Tibial nerve (tissue), 3 donors: ENCODE results near the gene AURKA.

ENCODE experiments used
- POLR2A ChIP-seq, 2 donors: fragments of 450-650 bp; IDR thresholded peaks; one replicate each; pipeline ENCODE4 v1.6.1; 2017; ENCODE audit warnings: antibody characterized with exemption in 2 of 2, mild to moderate bottlenecking in 2 of 2, moderate library complexity in 2 of 2
- TF ChIP-seq, protein P1 (sequence below), 5 experiments: fragments of 200-600 bp in 3 of 5; fragments of 450-650 bp in 2 of 5; sonication (generic) in 3 of 5; IDR thresholded peaks; one replicate each; pipeline ENCODE4 v1.5.1; 2016 to 2019; ENCODE audit warnings: antibody characterized with exemption in 5 of 5, mild to moderate bottlenecking in 3 of 5, moderate library complexity in 2 of 5

DNA sequence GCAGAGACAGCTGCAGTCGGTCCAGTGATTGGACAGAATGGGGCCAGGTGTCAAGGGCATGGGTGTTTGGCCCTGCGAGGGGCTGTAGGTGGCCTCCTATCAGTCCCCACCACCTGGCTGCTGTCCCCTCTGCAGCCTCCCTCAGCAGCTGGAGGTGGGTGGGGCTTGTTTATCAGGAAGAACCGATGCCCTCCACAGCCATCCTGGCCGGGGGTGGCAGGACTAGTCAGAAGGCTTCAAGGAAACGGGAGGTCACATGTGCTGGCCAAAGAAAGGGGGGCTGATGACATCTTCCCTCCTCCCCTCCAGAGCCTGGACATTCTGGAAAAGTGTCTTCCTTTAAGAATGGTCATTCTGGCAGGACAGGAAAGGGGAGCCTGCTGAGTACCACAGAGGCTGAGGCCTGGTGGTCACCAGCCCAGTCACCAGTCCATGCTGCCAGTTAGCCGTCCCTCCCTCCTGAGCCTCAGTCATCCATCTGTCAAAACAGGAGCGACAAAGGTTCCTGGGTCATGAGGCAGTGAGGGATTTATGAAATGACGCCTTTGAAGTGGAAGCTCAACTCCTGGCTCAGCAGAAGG is 29.1 kb downstream of the AURKA start:
- TF ChIP-seq, protein P1, sequence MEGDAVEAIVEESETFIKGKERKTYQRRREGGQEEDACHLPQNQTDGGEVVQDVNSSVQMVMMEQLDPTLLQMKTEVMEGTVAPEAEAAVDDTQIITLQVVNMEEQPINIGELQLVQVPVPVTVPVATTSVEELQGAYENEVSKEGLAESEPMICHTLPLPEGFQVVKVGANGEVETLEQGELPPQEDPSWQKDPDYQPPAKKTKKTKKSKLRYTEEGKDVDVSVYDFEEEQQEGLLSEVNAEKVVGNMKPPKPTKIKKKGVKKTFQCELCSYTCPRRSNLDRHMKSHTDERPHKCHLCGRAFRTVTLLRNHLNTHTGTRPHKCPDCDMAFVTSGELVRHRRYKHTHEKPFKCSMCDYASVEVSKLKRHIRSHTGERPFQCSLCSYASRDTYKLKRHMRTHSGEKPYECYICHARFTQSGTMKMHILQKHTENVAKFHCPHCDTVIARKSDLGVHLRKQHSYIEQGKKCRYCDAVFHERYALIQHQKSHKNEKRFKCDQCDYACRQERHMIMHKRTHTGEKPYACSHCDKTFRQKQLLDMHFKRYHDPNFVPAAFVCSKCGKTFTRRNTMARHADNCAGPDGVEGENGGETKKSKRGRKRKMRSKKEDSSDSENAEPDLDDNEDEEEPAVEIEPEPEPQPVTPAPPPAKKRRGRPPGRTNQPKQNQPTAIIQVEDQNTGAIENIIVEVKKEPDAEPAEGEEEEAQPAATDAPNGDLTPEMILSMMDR (IDR thresholded peaks at IDR 0.05), result no peak
- TF ChIP-seq POLR2A (IDR thresholded peaks at IDR 0.05), result no peak
